NCI-H446 (cell line): ENCODE results near the gene DNAJC2.
"Not testable (repeated sequence)": the region's sequence is repeated elsewhere in the genome, so short reads cannot be mapped to it uniquely, and the experiment has no call there.

ENCODE experiments used
- DNase-seq, 2 experiments: peaks; one replicate each; lab custom pipeline; 2025; lab: John Stamatoyannopoulos, UW

The DNAJC2 gene

DNA sequence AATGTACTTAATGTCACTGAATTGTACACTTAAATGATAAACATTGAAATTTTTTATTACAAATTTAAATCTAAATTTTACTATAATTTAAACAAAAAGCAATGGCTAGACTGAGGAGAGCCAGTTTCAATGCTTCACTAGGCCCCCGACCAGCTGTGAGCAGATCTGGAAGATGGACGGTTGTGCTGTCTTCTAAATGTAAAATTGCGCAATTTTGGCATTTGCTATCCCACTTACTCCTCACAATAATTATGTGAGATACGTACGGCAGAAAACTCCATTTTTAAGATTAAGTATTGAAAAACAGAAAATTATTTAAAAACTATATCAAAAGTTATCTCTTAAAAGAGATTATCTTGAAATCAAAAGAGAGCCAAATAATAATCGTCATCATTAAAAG lies 71.2 kb downstream of the DNAJC2 start:
- DNase-seq: not testable (repeated sequence)

DNA sequence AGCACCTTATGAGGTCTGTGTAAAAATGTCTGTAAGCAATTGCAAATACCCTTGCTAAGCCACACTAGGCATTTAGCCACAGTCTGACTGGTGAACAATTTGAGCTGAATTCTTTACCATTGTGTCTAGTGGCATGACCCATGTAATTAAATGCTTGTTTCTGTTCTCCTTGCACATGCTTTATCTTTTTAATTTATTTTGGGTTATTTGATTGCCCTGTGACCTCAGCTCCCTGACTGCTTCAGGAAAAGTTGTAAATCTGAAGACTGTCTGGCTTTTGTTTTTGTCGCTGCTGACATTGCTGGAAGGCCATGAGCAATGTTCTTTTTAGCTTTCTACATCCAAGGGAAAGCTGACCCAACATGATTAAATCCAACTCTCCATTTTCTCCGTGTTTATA lies 78.3 kb downstream of the DNAJC2 start:
- DNase-seq: not testable (repeated sequence)

DNA sequence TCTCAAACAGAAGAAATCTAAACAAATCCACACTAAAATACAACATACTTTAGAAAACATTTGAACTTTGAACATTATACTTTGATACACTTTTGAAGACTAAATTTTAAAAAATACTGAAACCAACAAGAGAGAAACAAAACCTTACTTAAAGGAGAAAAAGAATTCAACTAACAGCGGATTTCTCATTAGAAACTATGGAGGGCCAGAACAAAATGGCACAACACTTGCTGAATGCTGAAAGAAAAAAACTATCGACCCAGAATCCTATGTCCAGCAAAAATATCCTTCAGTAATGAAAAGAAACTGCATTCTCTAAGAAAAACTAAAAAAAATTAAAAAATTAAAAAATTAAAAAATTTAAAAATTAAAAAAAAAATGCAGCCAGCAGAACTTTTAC lies 80.5 kb downstream of the DNAJC2 start:
- DNase-seq: not testable (repeated sequence)
